MM.1S (cell line): Measurements from ENCODE around the gene CMIP.

Source experiments
- CTCF ChIP-seq: fragments of 300-600 bp; sonication (generic); IDR thresholded peaks from 2 replicates; pipeline ENCODE4 v1.5.1; 2016; ENCODE audit warnings: antibody characterized with exemption, low read length, mixed read lengths
- EZH2phosphoT487 ChIP-seq: fragments of 300-600 bp; sonication (generic); IDR thresholded peaks from 2 replicates; pipeline ENCODE4 v1.6.1; 2018; ENCODE audit warnings: antibody characterized with exemption, low read length

GRCh38 chr16:81586977-81587625 lies 142.5 kb downstream of the CMIP start:
- TF ChIP-seq CTCF, result no peak
- no peak for TF ChIP-seq EZH2phosphoT487
